ENCODE data around the gene PSD2. TPM values are rescaled to one million over a fixed set of nuclear protein-coding genes. Genes with fewer than 3 reads are reported as not detected.

Gene PSD2
- total RNA-seq, 1 donor from 2014 or later = not detected

DNA sequence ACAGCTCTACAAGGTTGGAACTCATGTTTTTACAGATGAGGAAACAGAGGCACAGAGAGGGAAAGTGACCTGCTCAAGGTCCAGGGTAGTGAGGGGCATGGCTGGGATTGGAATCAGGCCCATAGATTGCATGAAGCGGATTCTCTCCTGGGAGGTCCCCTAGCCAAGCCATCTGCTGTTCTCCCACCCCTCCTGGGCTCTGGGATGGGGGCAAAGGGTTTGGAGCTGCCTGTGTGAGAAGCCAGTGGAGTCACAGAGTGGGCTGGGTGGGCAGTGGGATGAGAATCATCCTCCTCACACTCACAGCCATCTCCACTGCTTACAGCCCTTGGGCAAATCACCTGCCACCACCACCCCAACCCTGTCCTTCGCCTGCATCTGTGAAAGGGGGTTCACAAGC is 38.6 kb upstream of the PSD2 start:
- H3K9me3 Mint-ChIP-seq = no peaks in the 10 kb centered on the region
- H3K4me1 Mint-ChIP-seq = peaks cover 58% of the 10 kb centered on the region
- no peak for ATAC-seq (ENCODE audit: low read depth)
- POLR2A ChIA-PET = interaction anchor here (0.8 to 1.2 kb wide), 3 partner anchors 9 to 105 kb away, joined by 3 to 5 read pairs (median 4); no protein-coding TSS in a partner anchor
- intact Hi-C loops (cut with micrococcal nuclease) = no loop called here
- no peak overlapping the region for H3K4me3 Mint-ChIP-seq
- no peak overlapping the region for H3K27ac Mint-ChIP-seq
- TF ChIP-seq CTCF (IDR thresholded peaks at IDR 0.05) = no peak
- H3K27me3 Mint-ChIP-seq = peaks cover 10% of the 10 kb centered on the region
- CTCF ChIA-PET = interaction anchor here (1.0 to 1.3 kb wide), 2 partner anchors 9 to 123 kb away, joined by 6 to 8 read pairs; no protein-coding TSS in a partner anchor
- H3K36me3 Mint-ChIP-seq (ENCODE audit: low read depth) = no peaks in the 10 kb centered on the region
- DNase-seq = no peak

- ATAC-seq (ENCODE audit: low read depth) (no peak), DNase-seq (no peak)
- Mint-ChIP-seq H3K36me3 (ENCODE audit: low read depth) (no peaks in the 10 kb centered on the region), H3K4me1 (peaks cover 58% of the 10 kb centered on the region), H3K27me3 (peaks cover 10% of the 10 kb centered on the region), H3K4me3 (peak overlapping the region; percentile 4), H3K27ac (peak overlapping the region; percentile 50), H3K9me3 (no peaks in the 10 kb centered on the region)
- no peak for TF ChIP-seq CTCF (IDR thresholded peaks at IDR 0.05)
- intact Hi-C loops (cut with micrococcal nuclease) = no loop called here
- CTCF ChIA-PET = no interaction called here
- POLR2A ChIA-PET = interaction anchor here (0.6 to 1.3 kb wide), 5 partner anchors 12 to 122 kb away, joined by 3 to 4 read pairs (median 4); no protein-coding TSS in a partner anchor
Observed at GRCh38 chr5:139757727-139758509, 37.7 kb upstream of the PSD2 start.

GRCh38 chr5:139758510-139759075 is 37.0 kb upstream of the PSD2 start:
- Mint-ChIP-seq H3K4me3 (no peak overlapping the region), H3K27me3 (peaks cover 12% of the 10 kb centered on the region), H3K27ac (peak overlapping the region; percentile 46), H3K9me3 (no peaks in the 10 kb centered on the region), H3K4me1 (peaks cover 62% of the 10 kb centered on the region), H3K36me3 (ENCODE audit: low read depth) (no peaks in the 10 kb centered on the region)
- CTCF ChIA-PET = interaction anchor here (1.1 to 1.2 kb wide), 3 partner anchors 29 to 123 kb away, joined by 3 to 4 read pairs (median 3); no protein-coding TSS in a partner anchor
- TF ChIP-seq CTCF (IDR thresholded peaks at IDR 0.05) = no peak
- no peak for DNase-seq
- POLR2A ChIA-PET = interaction anchor here (0.6 to 2.0 kb wide), 5 partner anchors 11 to 123 kb away, joined by 3 to 7 read pairs (median 4); no protein-coding TSS in a partner anchor
- intact Hi-C loops (cut with micrococcal nuclease) = no loop called here
- no peak for ATAC-seq (ENCODE audit: low read depth)

- H3K4me3 Mint-ChIP-seq = no peak overlapping the region
- ChIA-PET POLR2A (interaction anchor here (1.1 to 2.0 kb wide), 2 partner anchors 12 to 123 kb away, joined by 3 to 7 read pairs; no protein-coding TSS in a partner anchor), CTCF (interaction anchor here (1.1 to 1.2 kb wide), 3 partner anchors 28 to 123 kb away, joined by 3 to 4 read pairs (median 3); no protein-coding TSS in a partner anchor)
- TF ChIP-seq CTCF (IDR thresholded peaks at IDR 0.05) = no peak
- H3K27me3 Mint-ChIP-seq = peaks cover 16% of the 10 kb centered on the region
- intact Hi-C loops (cut with micrococcal nuclease) = no loop called here
- no peak overlapping the region for H3K27ac Mint-ChIP-seq
- H3K9me3 Mint-ChIP-seq = no peaks in the 10 kb centered on the region
- H3K4me1 Mint-ChIP-seq = peaks cover 69% of the 10 kb centered on the region
- ATAC-seq (ENCODE audit: low read depth) (no peak), DNase-seq (no peak)
- no peaks in the 10 kb centered on the region for H3K36me3 Mint-ChIP-seq (ENCODE audit: low read depth)
Observed at GRCh38 chr5:139759219-139759721, 36.3 kb upstream of the PSD2 start.

Data from activated B cell treated with CpG ODN at 0.5 μM for 24 hours (primary cell).